ENCODE data around the gene ARRDC2. TPM values are rescaled to one million over a fixed set of nuclear protein-coding genes. Genes with fewer than 3 reads are reported as not detected.

The ARRDC2 gene
- total RNA-seq, 1 experiment from 2014 or later: 18.8 TPM

- H3K27me3 Mint-ChIP-seq (ENCODE audit: insufficient read depth, unreplicated experiment): no peaks in the 10 kb centered on the region
- H3K36me3 Mint-ChIP-seq (ENCODE audit: insufficient read depth, unreplicated experiment): no peaks in the 10 kb centered on the region
- H3K4me3 Mint-ChIP-seq (ENCODE audit: unreplicated experiment): no peak overlapping the region
- DNase-seq (ENCODE audit: unreplicated experiment): no peak
- intact Hi-C loops (cut with micrococcal nuclease): no loop called here
- H3K27ac Mint-ChIP-seq (ENCODE audit: low read depth, unreplicated experiment): no peak overlapping the region
- BruUV-seq (replicated peaks): no TSS peak
- no peaks in the 10 kb centered on the region for H3K9me3 Mint-ChIP-seq (ENCODE audit: unreplicated experiment)
- CTCF ChIA-PET: interaction anchor here (0.6 kb wide), 1 partner anchor 230 kb away, joined by 10 read pairs; no protein-coding TSS in a partner anchor
- POLR2A ChIA-PET: interaction anchor here (0.7 to 1.1 kb wide), 2 partner anchors 10 to 51 kb away, joined by 3 to 4 read pairs; no protein-coding TSS in a partner anchor
- no peak for TF ChIP-seq CTCF (IDR thresholded peaks at IDR 0.05; ENCODE audit: unreplicated experiment)
- peaks cover 3% of the 10 kb centered on the region for H3K4me1 Mint-ChIP-seq (ENCODE audit: insufficient read depth, unreplicated experiment)
These were observed 33.1 kb downstream of the ARRDC2 start for GRCh38 chr19:18041054-18041453.

GRCh38 chr19:18043676-18044075, 35.7 kb downstream of the ARRDC2 start:
- Mint-ChIP-seq H3K4me3 (ENCODE audit: unreplicated experiment) (no peak overlapping the region), H3K4me1 (ENCODE audit: insufficient read depth, unreplicated experiment) (peaks cover 8% of the 10 kb centered on the region), H3K9me3 (ENCODE audit: unreplicated experiment) (no peaks in the 10 kb centered on the region), H3K27me3 (ENCODE audit: insufficient read depth, unreplicated experiment) (no peaks in the 10 kb centered on the region), H3K27ac (ENCODE audit: low read depth, unreplicated experiment) (no peak overlapping the region), H3K36me3 (ENCODE audit: insufficient read depth, unreplicated experiment) (no peaks in the 10 kb centered on the region)
- no TSS peak for BruUV-seq (replicated peaks)
- intact Hi-C loops (cut with micrococcal nuclease): no loop called here
- DNase-seq (ENCODE audit: unreplicated experiment): no peak
- ChIA-PET POLR2A (no interaction called here), CTCF (interaction anchor here (1.6 to 2.5 kb wide), 2 partner anchors 15 to 36 kb away, joined by 5 to 8 read pairs; partner anchors contain the start of gene ARRDC2)
- TF ChIP-seq CTCF (IDR thresholded peaks at IDR 0.05; ENCODE audit: unreplicated experiment): no peak

GRCh38 chr19:18044825-18045304, 36.9 kb downstream of the ARRDC2 start:
- CTCF ChIA-PET: interaction anchor here (0.6 to 2.5 kb wide), 4 partner anchors 14 to 84 kb away, joined by 3 to 8 read pairs (median 4); partner anchors contain the start of gene ARRDC2
- peak overlapping the region; percentile 39 for H3K27ac Mint-ChIP-seq (ENCODE audit: low read depth, unreplicated experiment)
- peaks cover 9% of the 10 kb centered on the region for H3K4me1 Mint-ChIP-seq (ENCODE audit: insufficient read depth, unreplicated experiment)
- no peaks in the 10 kb centered on the region for H3K9me3 Mint-ChIP-seq (ENCODE audit: unreplicated experiment)
- no peaks in the 10 kb centered on the region for H3K36me3 Mint-ChIP-seq (ENCODE audit: insufficient read depth, unreplicated experiment)
- POLR2A ChIA-PET: no interaction called here
- no TSS peak for BruUV-seq (replicated peaks)
- DNase-seq (ENCODE audit: unreplicated experiment): peak; percentile 83
- intact Hi-C loops (cut with micrococcal nuclease): no loop called here
- H3K27me3 Mint-ChIP-seq (ENCODE audit: insufficient read depth, unreplicated experiment): no peaks in the 10 kb centered on the region
- peak overlapping the region; percentile 14 for H3K4me3 Mint-ChIP-seq (ENCODE audit: unreplicated experiment)
- no peak for TF ChIP-seq CTCF (IDR thresholded peaks at IDR 0.05; ENCODE audit: unreplicated experiment)

GRCh38 chr19:18045307-18046050, 37.5 kb downstream of the ARRDC2 start:
- no peak for DNase-seq (ENCODE audit: unreplicated experiment)
- Mint-ChIP-seq H3K4me3 (ENCODE audit: unreplicated experiment) (peak overlapping the region; percentile 14), H3K9me3 (ENCODE audit: unreplicated experiment) (no peaks in the 10 kb centered on the region), H3K36me3 (ENCODE audit: insufficient read depth, unreplicated experiment) (no peaks in the 10 kb centered on the region), H3K27ac (ENCODE audit: low read depth, unreplicated experiment) (peak overlapping the region; percentile 39), H3K27me3 (ENCODE audit: insufficient read depth, unreplicated experiment) (no peaks in the 10 kb centered on the region), H3K4me1 (ENCODE audit: insufficient read depth, unreplicated experiment) (peaks cover 15% of the 10 kb centered on the region)
- BruUV-seq (replicated peaks): no TSS peak
- POLR2A ChIA-PET: no interaction called here
- TF ChIP-seq CTCF (IDR thresholded peaks at IDR 0.05; ENCODE audit: unreplicated experiment): no peak
- CTCF ChIA-PET: interaction anchor here (0.6 to 2.5 kb wide), 4 partner anchors 14 to 84 kb away, joined by 3 to 8 read pairs (median 4); partner anchors contain the start of gene ARRDC2
- intact Hi-C loops (cut with micrococcal nuclease): no loop called here

Measured in MCF 10A (cell line).